HEK293T (cell line): ENCODE results near the gene CD163L1.

ENCODE experiments used
- BHLHE40 ChIP-seq: fragments of 450-650 bp; IDR thresholded peaks from 2 replicates; pipeline ENCODE4 v1.6.1; 2016; ENCODE audit warnings: mild to moderate bottlenecking, moderate library complexity, borderline replicate concordance
- CTBP1 ChIP-seq: fragments of 450-650 bp; IDR thresholded peaks from 2 replicates; pipeline ENCODE4 v1.6.1; 2016; ENCODE audit warnings: borderline replicate concordance
- ELF4 ChIP-seq: fragments of 450-650 bp; IDR thresholded peaks from 2 replicates; pipeline ENCODE4 v1.6.1; 2017; ENCODE audit warnings: antibody characterized with exemption
- FOXA1 ChIP-seq: fragments of 450-650 bp; IDR thresholded peaks from 2 replicates; pipeline ENCODE4 v1.6.1; 2016; ENCODE audit warnings: mild to moderate bottlenecking
- FOXK2 ChIP-seq: fragments of 450-650 bp; IDR thresholded peaks from 2 replicates; pipeline ENCODE4 v1.6.1; 2016; ENCODE audit warnings: mild to moderate bottlenecking
- FOXM1 ChIP-seq: fragments of 450-650 bp; IDR thresholded peaks from 2 replicates; pipeline ENCODE4 v1.6.1; 2017; ENCODE audit warnings: mild to moderate bottlenecking, borderline replicate concordance
- HDGF ChIP-seq: fragments of 450-650 bp; IDR thresholded peaks from 2 replicates; pipeline ENCODE4 v1.6.1; 2017; ENCODE audit warnings: antibody characterized with exemption, borderline replicate concordance
- L3MBTL2 ChIP-seq: fragments of 450-650 bp; conservative IDR thresholded peaks from 2 replicates; pipeline ENCODE4 v1.6.1; 2016; ENCODE audit warnings: mild to moderate bottlenecking
- LEF1 ChIP-seq: fragments of 450-650 bp; IDR thresholded peaks from 2 replicates; pipeline ENCODE4 v1.6.1; 2017; ENCODE audit warnings: mild to moderate bottlenecking, borderline replicate concordance
- SP1 ChIP-seq: fragments of 450-650 bp; IDR thresholded peaks from 2 replicates; pipeline ENCODE4 v1.6.1; 2017
- TARDBP ChIP-seq: fragments of 450-650 bp; IDR thresholded peaks from 2 replicates; pipeline ENCODE4 v1.6.1; 2016
- ZNF384 ChIP-seq: fragments of 450-650 bp; IDR thresholded peaks from 2 replicates; pipeline ENCODE4 v1.6.1; 2016

DNA sequence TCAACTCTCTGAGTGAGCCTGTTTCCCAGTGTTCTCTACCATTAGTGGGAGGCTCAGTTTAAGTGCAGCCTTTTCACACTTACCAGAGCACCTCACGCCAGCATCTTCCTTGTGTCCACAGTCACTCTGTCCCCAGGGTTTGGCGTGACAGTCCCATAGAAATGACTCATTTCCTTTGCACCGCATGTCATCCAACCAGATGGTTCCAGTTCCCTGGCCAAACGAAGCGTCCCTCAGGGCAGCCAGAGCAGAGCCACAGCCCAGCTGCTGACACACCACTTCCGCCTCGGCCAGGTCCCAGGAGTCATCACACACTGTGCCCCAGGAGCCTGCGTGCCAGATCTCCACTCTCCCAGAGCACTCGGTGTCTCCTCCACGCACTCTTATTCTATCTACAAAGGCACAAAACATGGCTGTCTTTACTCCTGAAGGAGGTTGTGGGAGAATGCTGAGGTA, 74.7 kb downstream of the CD163L1 start:
- TF ChIP-seq FOXM1, result no peak
- no peak for TF ChIP-seq TARDBP
- no peak for TF ChIP-seq SP1
- no peak for TF ChIP-seq FOXA1
- no peak for TF ChIP-seq BHLHE40
- no peak for TF ChIP-seq ZNF384
- no peak for TF ChIP-seq L3MBTL2
- no peak for TF ChIP-seq ELF4
- TF ChIP-seq LEF1, result no peak
- no peak for TF ChIP-seq CTBP1
- no peak for TF ChIP-seq HDGF
- TF ChIP-seq FOXK2, result no peak
